ENCODE measurements around the gene ADCY9.
"Not testable (repeated sequence)": the region's sequence is repeated elsewhere in the genome, so short reads cannot be mapped to it uniquely, and the experiment has no call there.

The ADCY9 gene

DNA sequence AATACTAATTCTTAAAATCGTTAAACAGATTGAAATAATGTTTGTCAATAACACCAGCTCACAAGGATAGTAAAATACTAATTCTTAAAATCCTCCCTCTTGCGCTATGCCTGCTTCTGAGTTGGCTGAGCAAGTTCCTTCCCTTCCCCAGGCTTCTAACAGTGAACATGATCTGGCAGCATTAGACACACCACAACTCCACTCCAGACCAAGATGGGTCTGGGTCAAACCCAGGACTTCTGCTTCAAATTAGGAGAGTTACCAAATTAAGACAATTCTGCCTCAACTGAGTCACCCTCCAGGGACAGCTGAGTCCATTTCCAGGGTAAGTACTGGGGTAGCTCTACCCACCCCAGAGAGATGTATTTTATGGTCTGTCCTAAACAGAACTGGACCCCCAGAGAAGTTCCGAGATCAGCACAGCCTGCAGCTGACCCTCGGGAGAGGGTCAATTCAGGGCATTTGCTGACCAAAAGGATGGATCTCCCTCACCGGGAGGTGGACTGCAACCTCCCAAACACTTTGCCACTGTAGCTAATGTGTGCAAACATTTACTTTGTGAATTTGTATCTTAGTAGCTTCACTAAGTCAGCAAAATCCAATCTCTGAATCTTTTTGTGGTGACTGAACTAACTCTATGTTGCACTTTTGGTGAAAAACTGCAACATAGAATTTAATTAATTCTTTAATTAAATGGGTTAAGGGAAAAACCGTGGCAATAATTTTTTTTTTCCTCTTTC lies 48.8 kb downstream of the ADCY9 start:
- no peak for DNase-seq
- ATAC-seq = no peak

- ATAC-seq = peak; percentile 84
- DNase-seq = peak; percentile 24
Measured at GRCh38 chr16:4064950-4065352, 51.3 kb downstream of the ADCY9 start.

- no peak for DNase-seq
- no peak for ATAC-seq
Measured at GRCh38 chr16:4062212-4062802, 53.9 kb downstream of the ADCY9 start.

- DNase-seq = no peak
- no peak for ATAC-seq
Measured at GRCh38 chr16:4060823-4061222, 55.4 kb downstream of the ADCY9 start.

- no peak for DNase-seq
- no peak for ATAC-seq
Measured at GRCh38 chr16:4060009-4060408, 56.2 kb downstream of the ADCY9 start.

DNA sequence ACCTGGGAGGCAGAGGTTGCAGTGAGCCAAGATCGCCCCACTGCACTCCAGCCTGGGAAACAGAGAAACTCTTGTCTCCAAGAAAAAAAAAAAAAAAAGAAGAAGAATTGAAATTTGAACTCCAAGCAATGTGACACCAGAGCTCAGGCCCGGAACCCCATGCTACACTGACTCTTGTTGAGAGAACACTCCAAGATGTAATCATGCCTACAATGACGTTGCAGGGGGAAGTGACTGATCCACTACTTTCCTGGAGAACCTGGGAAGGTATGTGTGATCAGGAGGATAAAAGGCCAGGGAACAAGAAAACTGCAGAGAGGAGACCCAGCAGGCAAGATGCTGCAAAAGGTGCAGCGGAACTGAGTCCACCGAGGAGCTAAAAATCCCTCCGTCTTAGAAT lies 57.9 kb downstream of the ADCY9 start:
- no peak for ATAC-seq
- no peak for DNase-seq

DNA sequence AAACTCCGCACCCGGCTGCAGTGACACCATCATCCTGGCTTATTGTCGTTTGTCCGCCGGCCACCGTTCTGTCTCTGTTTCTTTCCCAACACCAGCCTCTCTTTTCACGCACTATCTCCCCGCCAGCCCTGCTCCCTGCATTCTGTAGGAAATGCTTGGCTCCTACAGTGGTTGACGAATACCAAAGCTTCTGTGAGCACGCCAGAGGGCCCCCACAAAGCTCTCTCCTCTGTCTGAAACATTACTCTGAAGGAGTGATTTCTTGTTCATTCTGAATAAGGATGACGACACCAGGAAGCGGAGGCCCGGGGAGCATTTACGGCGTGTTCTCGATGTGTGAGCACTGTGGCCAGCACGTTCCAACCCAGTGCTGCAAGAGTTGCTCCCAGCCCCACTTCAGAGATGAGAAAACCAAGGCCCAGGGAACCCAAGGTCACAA lies 58.8 kb downstream of the ADCY9 start:
- DNase-seq (no peak), ATAC-seq (no peak)

DNA sequence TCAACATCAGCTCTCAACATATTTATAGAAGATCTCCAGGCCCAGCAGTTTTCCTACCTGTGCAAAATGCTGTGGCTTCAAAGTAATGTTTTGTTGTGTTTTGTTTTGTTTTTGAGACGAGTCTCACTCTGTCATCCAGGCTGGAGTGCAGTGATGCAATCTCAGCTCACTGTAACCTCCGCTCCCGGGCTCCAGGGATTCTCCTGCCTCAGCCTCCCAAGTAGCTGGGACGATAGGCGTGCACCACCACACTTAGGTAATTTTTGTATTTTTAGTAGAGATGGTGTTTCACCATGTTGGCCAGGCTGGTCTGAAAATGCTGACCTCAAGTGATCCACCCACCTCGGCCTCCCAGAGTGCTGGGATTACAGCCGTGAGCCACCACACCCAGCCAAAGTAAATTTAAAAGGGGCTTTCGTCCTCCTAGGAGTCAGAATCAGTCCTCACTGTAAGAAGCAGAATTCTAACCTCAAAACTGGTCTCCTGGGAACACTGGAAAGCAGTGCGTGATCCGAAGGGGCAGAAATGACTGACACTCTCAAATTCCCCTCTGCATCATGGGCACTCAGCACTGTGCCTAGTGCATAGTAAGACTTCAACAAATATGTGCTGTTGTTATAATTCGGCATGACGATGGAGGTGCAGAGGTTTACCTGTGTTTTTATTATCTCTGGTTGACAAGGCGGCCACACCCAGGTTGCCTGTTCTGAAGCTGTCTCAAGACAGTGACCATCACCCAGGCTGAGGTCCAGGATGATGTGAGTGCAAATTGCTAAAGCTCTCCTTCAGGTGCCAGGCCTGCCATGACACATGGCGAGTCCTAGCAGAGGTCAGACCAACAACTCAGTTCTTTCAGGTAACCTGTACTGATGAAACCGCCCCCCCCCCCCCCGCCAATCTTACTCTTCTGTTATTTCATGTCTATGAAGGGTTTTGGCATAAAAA lies 59.8 kb downstream of the ADCY9 start:
- DNase-seq (no peak), ATAC-seq (no peak)

GRCh38 chr16:4055748-4056147 lies 60.5 kb downstream of the ADCY9 start:
- no peak for ATAC-seq
- no peak for DNase-seq

DNA sequence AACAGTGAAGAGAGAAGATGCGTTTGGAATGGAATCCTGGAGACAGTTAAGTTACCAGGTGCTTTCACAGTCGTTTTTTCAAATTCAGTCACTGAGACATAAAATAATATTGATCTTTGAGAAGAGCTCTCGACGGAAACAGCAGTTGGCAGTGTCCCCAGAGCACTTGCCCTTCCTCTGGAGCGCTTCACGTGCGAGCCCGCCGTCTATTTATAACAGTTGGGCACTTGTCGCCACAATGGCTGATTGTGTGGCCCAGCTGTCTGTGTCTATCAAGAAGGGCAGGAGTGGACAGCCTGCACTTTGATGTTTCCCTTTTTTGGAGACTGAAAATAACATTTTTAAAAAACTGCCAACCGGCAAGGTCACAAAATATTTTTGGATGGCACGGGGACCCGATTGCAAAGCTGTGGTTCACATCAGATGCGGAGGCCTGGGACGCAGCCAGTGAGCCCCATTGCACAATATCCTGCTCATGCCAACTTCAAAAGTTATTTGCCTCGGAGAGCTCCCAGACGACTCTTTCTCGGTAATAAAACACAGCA lies 62.9 kb downstream of the ADCY9 start:
- ATAC-seq (no peak), DNase-seq (no peak)

DNA sequence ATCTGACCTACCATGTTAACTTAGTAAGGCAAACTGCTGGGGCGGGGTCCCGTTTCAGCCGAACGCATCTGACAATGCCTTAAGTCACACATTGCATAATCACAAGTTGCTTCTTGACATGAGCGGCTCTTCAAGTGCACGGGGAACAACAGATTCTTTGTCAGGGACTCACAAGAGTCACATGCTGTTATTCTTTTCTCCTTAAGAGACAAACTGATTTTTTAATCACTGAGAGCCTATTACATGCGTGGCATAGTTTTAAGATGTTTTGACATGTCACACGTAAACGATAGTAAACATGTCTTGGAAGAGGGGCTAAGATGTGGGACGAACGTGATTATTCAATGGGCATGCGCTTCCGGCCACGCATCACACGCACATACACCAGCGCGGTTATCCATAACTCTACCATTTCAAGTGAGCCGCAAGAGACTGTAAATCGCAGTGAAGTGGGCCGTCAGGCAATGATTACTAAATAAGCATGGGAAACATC lies 63.4 kb downstream of the ADCY9 start:
- no peak for DNase-seq
- ATAC-seq = no peak

GRCh38 chr16:4052096-4052495 lies 64.1 kb downstream of the ADCY9 start:
- DNase-seq (no peak), ATAC-seq (no peak)

DNA sequence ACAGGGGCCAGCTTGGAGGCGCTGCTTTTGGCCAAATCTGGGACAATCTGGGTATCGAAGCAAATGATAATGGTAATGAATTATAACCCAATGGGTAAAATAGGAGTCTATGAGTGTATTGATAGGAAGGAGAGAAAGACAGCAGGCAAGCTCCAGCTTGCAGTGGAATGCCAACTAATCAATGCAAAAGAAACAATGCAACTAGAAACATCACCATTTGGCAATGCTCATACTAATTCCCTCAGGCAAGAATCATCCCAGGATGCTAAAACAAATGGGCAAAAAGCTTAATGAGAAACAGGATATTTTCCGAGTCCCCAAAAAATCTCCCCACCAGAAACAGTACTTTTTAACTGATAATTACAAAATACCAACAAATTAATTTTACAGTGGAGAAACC lies 64.7 kb downstream of the ADCY9 start:
- ATAC-seq = no peak
- DNase-seq = no peak

- DNase-seq (no peak), ATAC-seq (no peak)
Measured at GRCh38 chr16:4049031-4049430, 67.2 kb downstream of the ADCY9 start.

- DNase-seq (no peak), ATAC-seq (no peak)
Measured at GRCh38 chr16:4048481-4048880, 67.8 kb downstream of the ADCY9 start.

DNA sequence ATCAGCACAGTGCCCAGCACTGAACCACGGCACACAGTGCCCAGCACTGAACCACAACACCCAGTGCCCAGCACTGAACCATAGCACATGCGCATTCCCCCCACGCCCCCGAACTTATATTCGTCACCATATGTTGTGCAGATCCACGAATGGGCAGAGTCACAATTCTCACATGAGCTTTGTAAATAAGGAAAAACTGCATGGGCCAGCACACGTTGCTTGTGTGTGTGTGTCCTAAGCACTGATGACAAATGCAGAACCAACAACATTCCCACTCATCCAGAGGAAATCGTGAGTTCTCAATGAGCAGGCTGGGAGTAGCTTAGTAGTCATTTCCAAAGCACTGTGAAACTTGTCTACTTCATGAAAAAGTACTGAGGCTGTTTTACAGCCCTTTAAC lies 70.0 kb downstream of the ADCY9 start:
- ATAC-seq (no peak), DNase-seq (no peak)

- not testable (repeated sequence) for DNase-seq, ATAC-seq
Measured at GRCh38 chr16:4045561-4045960, 70.7 kb downstream of the ADCY9 start.

DNA sequence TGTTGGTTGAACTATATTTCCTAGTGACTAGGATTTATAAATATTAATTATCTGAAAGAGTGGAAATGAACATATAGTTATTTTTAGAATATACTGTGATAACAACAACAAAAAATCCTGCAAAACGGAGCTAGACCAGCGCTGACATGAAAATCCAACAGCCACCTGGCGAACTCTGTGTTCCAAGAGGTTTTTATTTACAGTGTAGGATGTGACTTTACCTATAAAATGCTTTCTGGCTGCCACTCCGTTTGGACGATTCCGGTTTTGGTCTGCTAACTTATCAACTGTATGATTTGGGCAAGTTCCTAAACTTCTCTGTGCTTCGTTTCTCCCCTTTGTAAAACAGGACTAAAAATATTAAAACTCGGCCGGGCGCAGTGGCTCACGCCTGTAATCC lies 73.7 kb downstream of the ADCY9 start:
- ATAC-seq (no peak), DNase-seq (no peak)

- ATAC-seq = no peak
- no peak for DNase-seq
Measured at GRCh38 chr16:4038448-4038847, 77.8 kb downstream of the ADCY9 start.

- not testable (repeated sequence) for DNase-seq
Measured at GRCh38 chr16:4036952-4037351, 79.3 kb downstream of the ADCY9 start.

GRCh38 chr16:4034963-4035362 lies 81.3 kb downstream of the ADCY9 start:
- DNase-seq = no peak
- ATAC-seq = no peak

More at GRCh38 chr16:4036952-4037351, 79.3 kb downstream of the ADCY9 start:
- ATAC-seq = not testable (repeated sequence)

- DNase-seq = no peak
- ATAC-seq = no peak
Measured at GRCh38 chr16:4033951-4034350, 82.3 kb downstream of the ADCY9 start.

All from stimulated activated naive CD8-positive, alpha-beta T cell treated with anti-CD3 and anti-CD28 coated beads, Interleukin-15, Interleukin-2, amounts not matched to agents 100 U/mL and 50 U/mL, for 24 hours (primary cell).